ENCODE measurements around the gene SGPL1. TPM values are rescaled to one million over a fixed set of nuclear protein-coding genes. Genes with fewer than 3 reads are reported as not detected.
A peak's percentile ranks its signal among the peaks of the same experiment; 100 is the strongest.

The SGPL1 gene
- total RNA-seq, 1 donor from 2014 or later, result 89.9 TPM

DNA sequence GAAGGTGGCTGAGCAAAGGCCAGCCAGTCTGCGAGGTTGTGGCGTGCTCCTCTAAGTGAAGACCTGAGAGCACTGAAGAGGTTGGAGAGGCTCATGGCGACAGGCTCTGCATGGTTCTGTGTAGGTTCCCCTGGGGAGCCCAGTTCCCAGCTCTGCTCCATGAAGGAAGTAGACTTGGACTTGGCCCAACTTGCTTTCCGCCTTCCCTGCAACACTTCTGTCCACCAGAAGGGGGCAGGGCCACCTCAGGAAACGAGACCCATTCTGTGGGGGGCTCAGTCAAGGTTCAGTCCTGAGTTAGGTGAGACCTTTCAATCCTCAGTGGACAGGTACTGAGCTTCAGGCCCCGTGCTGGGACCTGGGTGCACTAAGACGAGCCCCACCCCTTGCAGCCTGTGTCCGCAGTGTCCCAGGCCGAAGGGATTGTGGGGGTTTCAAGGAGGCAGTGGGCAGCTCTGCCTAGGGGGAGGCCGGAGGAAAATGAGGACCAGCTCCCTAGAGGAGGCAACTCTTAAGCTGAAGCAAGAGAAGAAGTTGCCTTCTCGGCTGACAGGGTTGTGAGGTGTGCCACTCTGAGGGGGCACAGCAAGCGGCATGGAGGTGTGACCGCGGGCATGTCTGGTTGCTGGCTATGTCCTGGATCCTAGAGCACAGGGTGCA lies 87.6 kb downstream of the SGPL1 start:
- DNase-seq (ENCODE audit: low spot score in 2 of 2, unreplicated experiment in 2 of 2), result peak in 1 of 2 experiments; percentile 75
- peaks cover 31% of the 10 kb centered on the region for H3K27me3 Mint-ChIP-seq (ENCODE audit: low read depth)
- H3K4me1 Mint-ChIP-seq, result peaks cover 7% of the 10 kb centered on the region
- no peaks in the 10 kb centered on the region for H3K9me3 Mint-ChIP-seq
- H3K27ac Mint-ChIP-seq, result no peak overlapping the region
- no peaks in the 10 kb centered on the region for H3K36me3 Mint-ChIP-seq
- no peak overlapping the region for H3K4me3 Mint-ChIP-seq
- TF ChIP-seq, protein P1, sequence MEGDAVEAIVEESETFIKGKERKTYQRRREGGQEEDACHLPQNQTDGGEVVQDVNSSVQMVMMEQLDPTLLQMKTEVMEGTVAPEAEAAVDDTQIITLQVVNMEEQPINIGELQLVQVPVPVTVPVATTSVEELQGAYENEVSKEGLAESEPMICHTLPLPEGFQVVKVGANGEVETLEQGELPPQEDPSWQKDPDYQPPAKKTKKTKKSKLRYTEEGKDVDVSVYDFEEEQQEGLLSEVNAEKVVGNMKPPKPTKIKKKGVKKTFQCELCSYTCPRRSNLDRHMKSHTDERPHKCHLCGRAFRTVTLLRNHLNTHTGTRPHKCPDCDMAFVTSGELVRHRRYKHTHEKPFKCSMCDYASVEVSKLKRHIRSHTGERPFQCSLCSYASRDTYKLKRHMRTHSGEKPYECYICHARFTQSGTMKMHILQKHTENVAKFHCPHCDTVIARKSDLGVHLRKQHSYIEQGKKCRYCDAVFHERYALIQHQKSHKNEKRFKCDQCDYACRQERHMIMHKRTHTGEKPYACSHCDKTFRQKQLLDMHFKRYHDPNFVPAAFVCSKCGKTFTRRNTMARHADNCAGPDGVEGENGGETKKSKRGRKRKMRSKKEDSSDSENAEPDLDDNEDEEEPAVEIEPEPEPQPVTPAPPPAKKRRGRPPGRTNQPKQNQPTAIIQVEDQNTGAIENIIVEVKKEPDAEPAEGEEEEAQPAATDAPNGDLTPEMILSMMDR (IDR thresholded peaks at IDR 0.05; ENCODE audit: unreplicated experiment), result peak; percentile 89

DNA sequence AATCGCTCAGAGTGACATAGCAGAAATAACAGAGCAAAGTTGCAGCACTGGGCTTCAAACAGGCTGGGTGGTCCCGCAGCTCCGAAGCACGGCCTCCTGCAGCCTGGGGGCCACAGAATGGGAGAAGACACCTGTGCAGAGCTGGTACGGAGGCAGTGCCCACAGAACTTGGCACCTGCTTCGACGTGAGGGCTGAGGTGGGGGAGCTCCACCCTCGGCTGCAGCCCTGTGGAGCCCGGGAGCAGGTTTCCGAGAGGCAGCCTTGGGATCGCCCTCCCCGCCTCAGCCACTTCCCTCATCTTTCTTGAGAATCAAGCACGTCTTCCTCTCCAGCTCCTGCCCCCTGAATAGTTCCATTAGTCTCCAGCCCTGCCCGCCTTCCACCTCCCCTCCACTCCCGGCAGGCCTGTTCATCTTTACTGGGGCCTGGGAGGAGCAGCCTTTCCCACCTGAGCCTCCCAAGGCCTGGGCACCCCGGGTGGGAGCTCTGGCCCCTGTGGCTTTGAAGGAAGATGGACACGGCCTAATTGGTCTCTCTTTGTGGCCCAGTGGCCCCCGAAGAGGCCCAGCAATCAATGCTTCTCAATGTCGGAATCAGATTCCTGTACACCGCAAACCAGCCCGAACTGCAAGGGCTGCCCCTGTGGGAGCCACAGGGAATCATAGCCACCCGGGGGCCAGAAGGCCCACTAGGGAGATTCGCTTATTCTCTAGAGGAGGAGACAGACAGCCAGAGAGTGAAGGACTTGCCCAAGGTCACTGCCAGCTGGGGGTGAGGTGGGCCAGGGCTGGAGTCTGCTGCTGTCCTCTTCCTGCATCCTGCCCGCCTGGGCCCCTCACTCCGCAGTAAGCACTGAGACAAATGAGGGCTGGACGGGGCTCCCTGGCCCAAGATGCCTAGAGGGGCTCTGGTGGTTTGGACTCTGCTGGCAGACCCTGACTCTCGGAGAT lies 89.6 kb downstream of the SGPL1 start:
- no peak overlapping the region for H3K4me3 Mint-ChIP-seq
- no peak overlapping the region for H3K27ac Mint-ChIP-seq
- no peaks in the 10 kb centered on the region for H3K36me3 Mint-ChIP-seq
- H3K27me3 Mint-ChIP-seq (ENCODE audit: low read depth), result peaks cover 41% of the 10 kb centered on the region
- peaks cover 7% of the 10 kb centered on the region for H3K4me1 Mint-ChIP-seq
- TF ChIP-seq, protein P1 (IDR thresholded peaks at IDR 0.05; ENCODE audit: unreplicated experiment), result no peak
- no peak for DNase-seq (ENCODE audit: low spot score in 2 of 2, unreplicated experiment in 2 of 2)
- no peaks in the 10 kb centered on the region for H3K9me3 Mint-ChIP-seq

DNA sequence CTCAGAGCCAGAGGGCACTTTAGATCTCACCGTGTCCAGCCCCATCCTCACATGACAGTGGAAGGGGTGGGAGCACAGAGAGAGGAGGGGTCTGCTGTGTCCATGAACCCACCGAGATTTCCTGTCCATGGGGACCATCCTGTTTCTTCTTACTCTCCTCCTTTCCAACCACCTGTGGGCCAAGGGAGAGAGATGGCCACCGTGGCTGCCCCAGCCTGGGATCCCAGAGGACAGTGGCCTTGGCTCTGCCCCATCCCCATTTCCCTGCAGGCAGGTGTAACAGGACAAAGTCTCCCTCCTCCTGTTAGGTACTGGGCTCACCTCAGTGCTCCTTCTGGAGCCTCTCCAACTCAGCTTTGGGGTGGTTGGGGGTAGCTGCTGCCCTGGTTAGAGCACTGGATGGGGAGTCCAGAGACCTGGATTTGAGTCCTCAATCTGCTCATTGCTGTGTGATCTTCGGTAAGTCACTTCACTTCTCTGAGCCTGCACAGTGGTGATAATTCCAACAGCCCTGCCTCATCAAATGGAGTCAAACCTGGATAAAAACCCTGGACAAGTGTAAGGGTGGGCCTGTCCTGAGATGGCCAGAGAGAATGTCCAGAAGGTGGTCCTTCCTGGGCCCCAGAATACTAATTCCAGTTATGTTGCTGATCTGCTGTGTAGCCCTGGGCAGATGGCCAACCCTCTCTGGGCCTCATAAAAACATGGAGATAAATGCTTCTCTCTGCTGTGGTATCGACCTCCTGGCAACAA lies 90.5 kb downstream of the SGPL1 start:
- Mint-ChIP-seq H3K27me3 (ENCODE audit: low read depth) (peaks cover 39% of the 10 kb centered on the region), H3K27ac (no peak overlapping the region), H3K9me3 (no peaks in the 10 kb centered on the region), H3K4me1 (peaks cover 7% of the 10 kb centered on the region), H3K36me3 (no peaks in the 10 kb centered on the region), H3K4me3 (no peak overlapping the region)
- TF ChIP-seq, protein P1 (IDR thresholded peaks at IDR 0.05; ENCODE audit: unreplicated experiment), result no peak
- no peak for DNase-seq (ENCODE audit: low spot score in 2 of 2, unreplicated experiment in 2 of 2)

DNA sequence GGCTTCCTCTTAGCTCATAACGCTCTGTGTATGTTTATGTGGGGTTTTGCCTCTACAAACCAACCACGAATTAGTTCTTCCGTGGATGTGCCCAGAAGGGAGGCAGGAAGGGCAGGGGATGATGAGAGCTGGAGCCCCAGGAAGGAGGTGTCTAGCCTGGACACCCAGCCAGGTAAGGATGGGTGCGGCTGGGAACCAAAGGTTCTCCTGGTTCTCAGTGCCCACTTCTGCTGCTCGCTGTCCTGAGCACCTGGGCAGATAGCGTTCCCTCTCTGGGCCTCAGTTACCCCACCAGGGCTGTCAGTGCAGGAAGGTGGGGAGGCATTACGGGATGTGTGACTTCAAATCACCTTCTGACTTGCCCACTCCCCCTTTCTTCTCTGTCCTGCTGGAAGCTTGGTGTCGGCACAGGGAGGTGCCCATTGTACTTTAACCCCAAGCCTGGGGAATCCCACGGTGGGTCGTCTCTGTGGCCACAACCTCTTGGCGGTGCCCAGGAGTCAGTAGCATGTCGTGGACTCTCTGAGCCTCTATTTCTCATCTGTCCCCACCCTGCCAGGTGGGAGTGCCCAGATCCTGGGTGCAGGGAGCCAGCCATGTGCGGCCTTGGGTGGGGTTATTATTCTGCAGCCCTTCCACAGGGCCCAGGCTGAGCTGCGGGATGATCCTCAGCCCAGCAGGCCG lies 91.3 kb downstream of the SGPL1 start:
- peaks cover 36% of the 10 kb centered on the region for H3K27me3 Mint-ChIP-seq (ENCODE audit: low read depth)
- H3K9me3 Mint-ChIP-seq, result no peaks in the 10 kb centered on the region
- peaks cover 7% of the 10 kb centered on the region for H3K4me1 Mint-ChIP-seq
- H3K36me3 Mint-ChIP-seq, result no peaks in the 10 kb centered on the region
- no peak overlapping the region for H3K27ac Mint-ChIP-seq
- TF ChIP-seq, protein P1 (IDR thresholded peaks at IDR 0.05; ENCODE audit: unreplicated experiment), result no peak
- no peak for DNase-seq (ENCODE audit: low spot score in 2 of 2, unreplicated experiment in 2 of 2)
- H3K4me3 Mint-ChIP-seq, result no peak overlapping the region

Measured in mesothelial cell of epicardium (in vitro differentiated cells).